Keratinocyte (primary cell): ENCODE measurements around the gene PAAF1. TPM values are rescaled to one million over a fixed set of nuclear protein-coding genes. Genes with fewer than 3 reads are reported as not detected.

Source experiments
- DNase-seq: peaks from one replicate; pipeline ENCODE4 v3.0.0-alpha.2; 2011; ENCODE audit warnings: low read depth, missing footprints, low spot score
- FAIRE-seq: peaks from 2 replicates; lab custom pipeline; 2011; peaks lifted over from hg19 to GRCh38; lab: Jason Lieb, UNC
- H2AFZ ChIP-seq: 2 replicates; pipeline ENCODE4 v1.6.0; 2012; ENCODE audit warnings: low read length, control low read depth, inconsistent platforms; ENCODE audit not compliant: control insufficient read depth
- H3K27ac ChIP-seq: 2 replicates; pipeline ENCODE4 v1.5.1; 2011; ENCODE audit warnings: low read length; ENCODE audit not compliant: control insufficient read depth, insufficient read depth
- H3K27me3 ChIP-seq: 3 replicates; pipeline ENCODE4 v1.6.0; 2011; ENCODE audit warnings: low read length; ENCODE audit not compliant: control insufficient read depth, insufficient read depth; ENCODE audit errors: extremely low read depth
- H3K36me3 ChIP-seq, 2 experiments: 2 replicates in 1 of 2; 3 replicates in 1 of 2; pipeline ENCODE4 v1.5.1; 2011; ENCODE audit warnings: low read length in 2 of 2, mild to moderate bottlenecking in 1 of 2; ENCODE audit not compliant: control insufficient read depth in 2 of 2, insufficient read depth in 2 of 2; ENCODE audit errors: extremely low read depth in 1 of 2
- H3K4me1 ChIP-seq: 3 replicates; pipeline ENCODE4 v1.5.1; 2011; ENCODE audit warnings: low read length; ENCODE audit not compliant: control insufficient read depth, insufficient read depth; ENCODE audit errors: extremely low read depth
- H3K4me2 ChIP-seq: 3 replicates; pipeline ENCODE4 v1.6.0; 2011; ENCODE audit warnings: low read depth, low read length; ENCODE audit not compliant: control insufficient read depth, insufficient read depth; ENCODE audit errors: extremely low read depth
- H3K4me3 ChIP-seq, 3 experiments: fragments of 200-600 bp in 1 of 3; sonication (generic) in 1 of 3; 2 replicates in 2 of 3; 3 replicates in 1 of 3; pipeline ENCODE4 v1.5.1; 2011 to 2016; ENCODE audit warnings: low read length in 3 of 3, mild to moderate bottlenecking in 3 of 3, control low read depth in 2 of 3, inconsistent platforms in 1 of 3, low read depth in 1 of 3, mixed read lengths in 1 of 3, mixed run types in 1 of 3, moderate library complexity in 1 of 3; ENCODE audit not compliant: control insufficient read depth in 2 of 3, insufficient read depth in 2 of 3; ENCODE audit errors: extremely low read depth in 1 of 3
- H3K79me2 ChIP-seq: 2 replicates; pipeline ENCODE4 v1.6.0; 2012; ENCODE audit warnings: low read length; ENCODE audit not compliant: control insufficient read depth, insufficient read depth
- H3K9ac ChIP-seq: 3 replicates; pipeline ENCODE4 v1.6.0; 2011; ENCODE audit warnings: low read length; ENCODE audit not compliant: control insufficient read depth, insufficient read depth; ENCODE audit errors: extremely low read depth
- H3K9me1 ChIP-seq: 3 replicates; pipeline ENCODE4 v1.6.0; 2011; ENCODE audit warnings: low read length; ENCODE audit not compliant: control insufficient read depth, insufficient read depth; ENCODE audit errors: extremely low read depth
- H3K9me3 ChIP-seq: 2 replicates; pipeline ENCODE4 v1.5.1; 2012; ENCODE audit warnings: low read depth, low read length; ENCODE audit not compliant: control insufficient read depth
- H4K20me1 ChIP-seq: 3 replicates; pipeline ENCODE4 v1.6.0; 2011; ENCODE audit warnings: low read length; ENCODE audit not compliant: control insufficient read depth, insufficient read depth; ENCODE audit errors: extremely low read depth
- EZH2 ChIP-seq: IDR thresholded peaks from one replicate; pipeline ENCODE4 v1.6.1; 2012; ENCODE audit warnings: inconsistent platforms, mild to moderate bottlenecking, low read length, moderate library complexity
- dilution Hi-C: fragments of 300-500 bp; cut with MboI; formaldehyde crosslinking; loops from one replicate; pipeline ENCODE4 v1.7.0; 2020; ENCODE audit warnings: low sequenced_read_pairs; ENCODE audit not compliant: extremely low pct_ligation_motif_present
- polyA plus RNA-seq, 5 experiments: library from polyadenylated mRNA; depleted of rRNA in 3 of 5; stranded (reverse) in 3 of 5; stranded (forward) in 1 of 5; unstranded in 1 of 5; fragments of >200 nt; gene quantifications; 1 replicate in 1 of 5; 2 replicates in 3 of 5; 3 replicates in 1 of 5; pipeline versions ENCODE4 v1.2.1 to v1.2.3, GENCODE V29; 2011 to 2012; ENCODE audit warnings: missing spikeins in 2 of 5, low read depth in 1 of 5, low replicate concordance in 1 of 5
- TF ChIP-seq, protein P1 (sequence below), 3 experiments: IDR thresholded peaks in 1 of 3; conservative IDR thresholded peaks in 1 of 3; optimal IDR thresholded peaks in 1 of 3; 2 replicates in 2 of 3; 3 replicates in 1 of 3; pipeline versions ENCODE3 to v1.5.1; 2011; ENCODE audit warnings: low read length in 3 of 3, mild to moderate bottlenecking in 3 of 3, moderate library complexity in 2 of 3, control low read depth in 1 of 3, inconsistent platforms in 1 of 3; ENCODE audit not compliant: insufficient read depth in 2 of 3; ENCODE audit errors: extremely low read depth in 1 of 3

Gene PAAF1
- polyA plus RNA-seq, 1 donor (not counting 4 experiments of a cell fraction or from before 2014, with no cell fraction given) = 19.1 TPM

GRCh38 chr11:73902303-73902702 is 25.5 kb downstream of the PAAF1 start:
- Histone ChIP-seq H3K4me3 (no peak overlapping the region), H3K4me1 (peaks cover 3% of the 10 kb centered on the region), H3K27me3 (no peaks in the 10 kb centered on the region), H3K9me3 (no peaks in the 10 kb centered on the region), H3K4me2 (no peak overlapping the region), H3K9ac (no peak overlapping the region), H3K27ac (no peak overlapping the region), H2AFZ (no peak overlapping the region), H3K36me3 (peaks cover 5% of the 10 kb centered on the region in 2 experiments), H4K20me1 (no peaks in the 10 kb centered on the region), H3K9me1 (no peaks in the 10 kb centered on the region), H3K79me2 (no peaks in the 10 kb centered on the region)
- TF ChIP-seq, protein P1, sequence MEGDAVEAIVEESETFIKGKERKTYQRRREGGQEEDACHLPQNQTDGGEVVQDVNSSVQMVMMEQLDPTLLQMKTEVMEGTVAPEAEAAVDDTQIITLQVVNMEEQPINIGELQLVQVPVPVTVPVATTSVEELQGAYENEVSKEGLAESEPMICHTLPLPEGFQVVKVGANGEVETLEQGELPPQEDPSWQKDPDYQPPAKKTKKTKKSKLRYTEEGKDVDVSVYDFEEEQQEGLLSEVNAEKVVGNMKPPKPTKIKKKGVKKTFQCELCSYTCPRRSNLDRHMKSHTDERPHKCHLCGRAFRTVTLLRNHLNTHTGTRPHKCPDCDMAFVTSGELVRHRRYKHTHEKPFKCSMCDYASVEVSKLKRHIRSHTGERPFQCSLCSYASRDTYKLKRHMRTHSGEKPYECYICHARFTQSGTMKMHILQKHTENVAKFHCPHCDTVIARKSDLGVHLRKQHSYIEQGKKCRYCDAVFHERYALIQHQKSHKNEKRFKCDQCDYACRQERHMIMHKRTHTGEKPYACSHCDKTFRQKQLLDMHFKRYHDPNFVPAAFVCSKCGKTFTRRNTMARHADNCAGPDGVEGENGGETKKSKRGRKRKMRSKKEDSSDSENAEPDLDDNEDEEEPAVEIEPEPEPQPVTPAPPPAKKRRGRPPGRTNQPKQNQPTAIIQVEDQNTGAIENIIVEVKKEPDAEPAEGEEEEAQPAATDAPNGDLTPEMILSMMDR (optimal IDR thresholded peaks at IDR 0.05 in 1 of 3, IDR thresholded peaks at IDR 0.05 in 1 of 3, conservative IDR thresholded peaks at IDR 0.05 in 1 of 3; ENCODE audit: extremely low read depth in 1 of 3, insufficient read depth in 2 of 3, low read length in 3 of 3) = no peak
- TF ChIP-seq EZH2 = no peak
- FAIRE-seq = no peak
- DNase-seq = no peak
- dilution Hi-C loops = no loop called here

DNA sequence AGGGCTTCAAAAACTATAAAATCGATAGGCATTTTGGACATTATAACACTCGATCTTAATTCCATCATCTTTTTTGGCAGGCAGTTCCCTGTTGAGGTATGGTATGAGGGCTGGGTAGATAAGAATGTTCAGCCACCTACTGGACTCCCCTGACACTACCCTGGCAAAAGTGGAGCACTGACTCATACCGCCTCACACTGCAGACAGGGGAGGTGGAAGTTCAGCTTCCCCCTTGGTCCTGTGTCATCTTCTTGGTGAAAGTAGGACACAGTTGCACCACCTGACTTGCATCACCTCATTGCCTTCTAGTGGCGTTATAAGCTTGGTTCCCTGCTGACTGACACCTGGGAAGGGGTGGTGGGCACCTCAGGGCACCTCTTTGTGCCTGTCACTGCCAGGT is 30.4 kb downstream of the PAAF1 start:
- Histone ChIP-seq H3K27ac (no peak overlapping the region), H3K79me2 (no peaks in the 10 kb centered on the region), H4K20me1 (no peaks in the 10 kb centered on the region), H3K9ac (no peak overlapping the region), H3K36me3 (peaks cover 0 to 6% of the 10 kb centered on the region in 2 experiments), H3K4me1 (no peaks in the 10 kb centered on the region), H3K9me1 (no peaks in the 10 kb centered on the region), H3K4me3 (no peak overlapping the region), H3K9me3 (no peaks in the 10 kb centered on the region), H2AFZ (no peak overlapping the region), H3K4me2 (no peak overlapping the region), H3K27me3 (no peaks in the 10 kb centered on the region)
- TF ChIP-seq EZH2 = no peak
- TF ChIP-seq, protein P1 (optimal IDR thresholded peaks at IDR 0.05 in 1 of 3, IDR thresholded peaks at IDR 0.05 in 1 of 3, conservative IDR thresholded peaks at IDR 0.05 in 1 of 3; ENCODE audit: extremely low read depth in 1 of 3, insufficient read depth in 2 of 3, low read length in 3 of 3) = peak; percentile 41 to 46 (median 43)
- DNase-seq (no peak), FAIRE-seq (no peak)
- dilution Hi-C loops = no loop called here
